Measurements from ENCODE around the gene STAT4.

The STAT4 gene

GRCh38 chr2:191176305-191176704 is 25.5 kb upstream of the STAT4 start:
- DNase-seq (ENCODE audit: low spot score) = no peak

GRCh38 chr2:191174442-191174841 is 23.6 kb upstream of the STAT4 start:
- DNase-seq (ENCODE audit: low spot score) = no peak

GRCh38 chr2:191173206-191173605 is 22.4 kb upstream of the STAT4 start:
- DNase-seq (ENCODE audit: low spot score) = no peak

GRCh38 chr2:191171708-191172355 is 21.0 kb upstream of the STAT4 start:
- DNase-seq (ENCODE audit: low spot score) = no peak

- no peak for DNase-seq (ENCODE audit: low spot score)
These were observed 20.5 kb upstream of the STAT4 start for GRCh38 chr2:191171286-191171685.

GRCh38 chr2:191170773-191171172 is 20.0 kb upstream of the STAT4 start:
- DNase-seq (ENCODE audit: low spot score) = no peak

GRCh38 chr2:191170301-191170636 is 19.5 kb upstream of the STAT4 start:
- DNase-seq (ENCODE audit: low spot score) = no peak

- no peak for DNase-seq (ENCODE audit: low spot score)
These were observed 18.9 kb upstream of the STAT4 start for GRCh38 chr2:191169456-191170300.

GRCh38 chr2:191167766-191168165 is 17.0 kb upstream of the STAT4 start:
- DNase-seq (ENCODE audit: low spot score) = no peak

GRCh38 chr2:191166756-191167445 is 16.1 kb upstream of the STAT4 start:
- no peak for DNase-seq (ENCODE audit: low spot score)

- DNase-seq (ENCODE audit: low spot score) = peak; percentile 92
These were observed 15.4 kb upstream of the STAT4 start for GRCh38 chr2:191166111-191166755.

GRCh38 chr2:191165176-191165643 is 14.4 kb upstream of the STAT4 start:
- peak; percentile 80 for DNase-seq (ENCODE audit: low spot score)

GRCh38 chr2:191158747-191159146 is 8.0 kb upstream of the STAT4 start:
- DNase-seq (ENCODE audit: low spot score) = no peak

- DNase-seq (ENCODE audit: low spot score) = no peak
These were observed 7.4 kb upstream of the STAT4 start for GRCh38 chr2:191158193-191158592.

GRCh38 chr2:191155608-191156071 is 4.8 kb upstream of the STAT4 start:
- DNase-seq (ENCODE audit: low spot score) = no peak

GRCh38 chr2:191153716-191154115 is 2.9 kb upstream of the STAT4 start:
- no peak for DNase-seq (ENCODE audit: low spot score)

GRCh38 chr2:191152482-191153240 is 1.9 kb upstream of the STAT4 start:
- no peak for DNase-seq (ENCODE audit: low spot score)

GRCh38 chr2:191151331-191151730 is 537 bp upstream of the STAT4 start:
- DNase-seq (ENCODE audit: low spot score) = no peak

- no peak for DNase-seq (ENCODE audit: low spot score)
These were observed 579 bp downstream of the STAT4 start for GRCh38 chr2:191150230-191150599.

GRCh38 chr2:191149391-191149790 is 1.4 kb downstream of the STAT4 start:
- no peak for DNase-seq (ENCODE audit: low spot score)

- DNase-seq (ENCODE audit: low spot score) = no peak
These were observed 2.0 kb downstream of the STAT4 start for GRCh38 chr2:191148791-191149190.

GRCh38 chr2:191148281-191148680 is 2.5 kb downstream of the STAT4 start:
- no peak for DNase-seq (ENCODE audit: low spot score)

Measured in pons (tissue), 1 donor.